ENCODE results near the gene ALLC.
"Not testable (repeated sequence)": the region's sequence is repeated elsewhere in the genome, so short reads cannot be mapped to it uniquely, and the experiment has no call there.

ALLC gene

GRCh38 chr2:3657881-3658280 lies at the start of gene ALLC:
Gene ALLC, plus strand, starts transcription at chr2:3658200. Its CDS starts 12,958 bp downstream, at chr2:3671158.
- no peak within 1 kb of the TSS for H3K4me3 ChIP-seq (ENCODE audit: low read depth, low read length)

- H3K4me3 ChIP-seq (ENCODE audit: low read depth, low read length) = no peak overlapping the region
Observed at GRCh38 chr2:3608373-3609278, 49.4 kb upstream of the ALLC start.

DNA sequence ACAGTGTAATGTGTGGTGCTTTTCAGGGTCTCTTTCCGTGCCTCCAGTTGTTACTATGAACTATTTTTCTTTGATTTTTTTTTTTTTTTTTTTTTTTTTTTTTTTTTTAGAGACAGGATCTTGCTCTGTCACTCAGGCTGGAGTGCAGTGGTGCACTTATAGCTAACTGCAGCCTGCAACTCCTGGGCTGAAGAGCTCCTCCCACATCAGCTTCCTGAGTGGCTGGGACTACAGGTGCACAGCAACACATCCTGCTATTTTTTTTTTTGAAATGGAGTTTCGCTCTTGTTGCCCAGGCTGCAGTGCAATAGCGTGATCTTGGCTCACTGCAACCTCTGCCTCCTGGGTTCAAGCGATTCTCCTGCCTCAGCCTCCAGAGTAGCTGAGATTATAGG lies 48.7 kb upstream of the ALLC start:
- H3K4me3 ChIP-seq (ENCODE audit: low read depth, low read length) = not testable (repeated sequence)

DNA sequence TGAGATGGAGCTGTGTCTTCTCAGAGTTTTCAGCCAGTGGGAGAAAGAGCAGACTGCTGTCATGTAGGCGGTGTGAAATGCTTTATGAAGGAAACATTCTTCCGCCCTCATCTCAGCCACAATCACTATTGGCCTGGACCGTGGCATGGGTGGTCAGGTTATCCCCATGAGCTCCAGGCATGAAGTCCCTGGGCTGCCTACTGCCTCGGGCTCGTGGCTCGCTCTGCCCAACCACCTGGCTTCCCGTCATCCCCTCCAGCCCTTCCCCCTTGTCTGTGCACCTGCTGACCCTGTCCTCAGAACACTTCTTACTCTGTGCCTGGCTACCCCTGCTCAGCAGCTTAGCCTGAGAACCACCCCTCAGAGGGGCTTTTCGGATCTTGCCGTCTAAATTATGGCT lies 47.6 kb upstream of the ALLC start:
- H3K4me3 ChIP-seq (ENCODE audit: low read depth, low read length) = no peak overlapping the region

DNA sequence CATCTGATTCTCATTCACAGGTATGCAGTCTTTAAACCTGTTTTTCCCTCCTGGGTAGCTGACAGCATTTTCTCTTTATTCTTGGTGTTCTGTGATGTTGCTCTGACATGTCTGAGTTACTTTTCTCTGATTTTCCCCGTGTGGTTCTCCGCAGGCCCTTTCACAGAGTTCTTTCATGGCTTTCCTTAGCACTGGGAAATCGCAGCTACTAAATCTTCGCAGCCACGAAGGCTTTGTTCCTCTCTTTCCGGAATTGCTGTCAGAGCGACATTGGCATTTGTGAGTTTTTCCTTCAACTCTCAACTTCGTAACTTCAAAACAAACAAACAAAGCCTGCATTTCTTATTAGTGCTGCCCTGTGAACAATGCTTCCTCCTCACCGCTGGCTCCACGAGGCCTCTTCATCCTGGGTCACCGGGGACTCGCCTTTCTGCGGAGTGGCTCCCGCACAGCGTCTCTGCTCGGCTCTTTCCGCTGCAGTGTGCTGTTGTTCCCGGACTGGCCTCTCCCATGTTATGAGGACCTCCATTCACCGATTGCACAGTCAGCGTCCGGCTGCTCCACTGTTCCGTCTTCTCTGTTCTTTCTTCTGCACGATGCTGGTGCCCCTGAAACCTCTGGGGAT lies 47.0 kb upstream of the ALLC start:
- H3K4me3 ChIP-seq (ENCODE audit: low read depth, low read length) = no peak overlapping the region

DNA sequence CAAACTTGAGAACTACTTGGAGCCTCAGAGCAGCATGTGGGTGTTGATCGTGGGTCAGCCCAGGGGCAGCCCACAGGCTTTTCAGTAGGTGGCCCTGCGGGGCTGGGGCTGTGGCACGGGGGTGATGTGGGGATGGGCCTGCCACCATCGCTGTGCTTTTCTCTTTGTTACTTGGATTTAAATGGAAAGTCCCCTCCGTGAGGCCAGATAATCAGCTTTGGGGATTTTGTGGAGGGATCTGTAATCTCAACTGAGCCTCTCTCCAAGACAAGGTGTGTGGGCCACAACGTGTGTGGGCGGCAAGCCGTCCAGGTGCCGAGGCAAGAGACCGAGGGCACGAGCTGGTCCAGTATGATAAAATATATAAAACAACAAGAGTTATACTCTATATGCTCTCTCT lies 46.4 kb upstream of the ALLC start:
- no peak overlapping the region for H3K4me3 ChIP-seq (ENCODE audit: low read depth, low read length)

- no peak overlapping the region for H3K4me3 ChIP-seq (ENCODE audit: low read depth, low read length)
Observed at GRCh38 chr2:3612639-3613523, 45.1 kb upstream of the ALLC start.

- H3K4me3 ChIP-seq (ENCODE audit: low read depth, low read length) = no peak overlapping the region
Observed at GRCh38 chr2:3613524-3613905, 44.5 kb upstream of the ALLC start.

DNA sequence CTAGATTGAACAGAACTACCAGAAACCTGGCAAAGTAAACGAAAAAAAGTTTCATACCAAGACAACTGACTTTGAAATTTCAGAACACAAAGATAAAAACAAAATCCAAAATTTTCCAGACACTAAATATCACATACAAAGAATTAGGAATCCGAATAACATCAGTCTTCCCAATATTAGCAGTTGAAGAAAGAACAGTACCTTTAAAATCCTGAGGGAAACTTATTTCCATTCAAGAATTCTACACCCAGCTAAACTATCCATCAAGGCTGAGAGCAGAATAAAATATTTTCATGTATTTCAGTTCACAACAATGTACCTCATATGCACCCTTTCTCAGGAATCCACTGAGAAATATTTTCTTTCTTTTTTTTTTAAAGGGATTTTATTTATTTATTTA lies 43.3 kb upstream of the ALLC start:
- not testable (repeated sequence) for H3K4me3 ChIP-seq (ENCODE audit: low read depth, low read length)

GRCh38 chr2:3615541-3616200 lies 42.3 kb upstream of the ALLC start:
- not testable (repeated sequence) for H3K4me3 ChIP-seq (ENCODE audit: low read depth, low read length)

DNA sequence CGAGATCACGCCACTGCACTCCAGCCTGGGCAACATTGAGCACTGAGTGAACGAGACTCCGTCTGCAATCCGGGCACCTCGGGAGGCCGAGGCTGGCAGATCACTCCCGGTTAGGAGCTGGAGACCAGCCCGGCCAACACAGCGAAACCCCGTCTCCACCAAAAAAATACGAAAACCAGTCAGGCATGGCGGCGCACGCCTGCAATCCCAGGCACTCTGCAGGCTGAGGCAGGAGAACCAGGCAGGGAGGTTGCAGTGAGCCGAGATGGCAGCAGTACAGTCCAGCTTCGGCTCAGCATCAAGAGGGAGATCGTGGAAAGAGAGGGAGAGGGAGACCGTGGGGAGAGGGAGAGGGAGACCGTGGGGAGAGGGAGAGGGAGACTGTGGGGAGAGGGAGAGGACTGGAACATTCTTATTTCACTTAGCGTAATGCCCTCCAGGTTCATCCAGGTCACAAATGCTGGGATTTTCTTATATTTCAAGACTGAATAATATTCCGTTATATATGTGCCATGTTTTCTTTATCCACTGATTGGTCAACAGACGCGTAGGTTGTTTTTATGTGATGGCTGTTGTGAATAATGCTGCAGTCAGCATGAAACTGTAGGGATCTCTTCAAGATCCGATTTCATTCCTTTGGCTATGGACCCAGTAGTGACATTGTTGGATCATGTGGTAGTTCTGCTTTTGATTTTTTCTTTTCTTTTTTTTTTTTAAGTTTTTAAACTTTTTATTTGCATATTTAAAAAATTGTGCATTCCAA lies 41.4 kb upstream of the ALLC start:
- H3K4me3 ChIP-seq (ENCODE audit: low read depth, low read length) = not testable (repeated sequence)

DNA sequence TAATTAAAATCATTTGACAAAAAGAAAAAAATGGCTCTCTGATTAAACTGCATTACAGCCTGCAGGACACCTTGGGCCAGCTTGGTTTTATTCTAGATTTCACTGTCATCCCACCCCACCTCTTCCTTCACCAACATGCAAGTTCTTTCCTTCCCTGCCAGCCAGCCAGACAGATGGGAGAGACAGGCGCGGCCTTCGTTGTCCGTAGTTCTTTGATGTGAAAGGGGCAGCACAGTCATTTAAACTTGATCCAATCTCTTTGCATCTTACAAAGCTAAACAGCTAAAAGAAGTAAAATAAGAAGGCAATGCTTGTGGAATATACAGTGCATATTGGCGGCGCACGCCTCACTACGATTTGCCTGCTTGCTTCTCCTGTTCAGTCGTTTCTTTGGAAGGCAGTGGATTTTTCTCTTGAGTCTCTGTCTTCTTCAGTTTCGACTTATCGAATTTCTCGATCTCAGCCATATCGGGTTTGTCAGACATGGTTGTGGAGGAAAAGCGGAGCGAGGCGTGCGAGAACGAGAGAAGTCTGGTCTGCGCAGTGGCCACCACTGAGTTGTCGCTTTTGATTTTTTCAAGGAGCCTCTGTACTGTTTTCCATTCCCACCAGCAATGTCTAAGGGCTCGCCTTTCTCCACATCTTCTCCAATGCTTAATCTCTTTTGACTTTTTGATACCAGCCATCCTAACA lies 40.7 kb upstream of the ALLC start:
- H3K4me3 ChIP-seq (ENCODE audit: low read depth, low read length) = no peak overlapping the region

- H3K4me3 ChIP-seq (ENCODE audit: low read depth, low read length) = no peak overlapping the region
Observed at GRCh38 chr2:3618367-3618766, 39.6 kb upstream of the ALLC start.

DNA sequence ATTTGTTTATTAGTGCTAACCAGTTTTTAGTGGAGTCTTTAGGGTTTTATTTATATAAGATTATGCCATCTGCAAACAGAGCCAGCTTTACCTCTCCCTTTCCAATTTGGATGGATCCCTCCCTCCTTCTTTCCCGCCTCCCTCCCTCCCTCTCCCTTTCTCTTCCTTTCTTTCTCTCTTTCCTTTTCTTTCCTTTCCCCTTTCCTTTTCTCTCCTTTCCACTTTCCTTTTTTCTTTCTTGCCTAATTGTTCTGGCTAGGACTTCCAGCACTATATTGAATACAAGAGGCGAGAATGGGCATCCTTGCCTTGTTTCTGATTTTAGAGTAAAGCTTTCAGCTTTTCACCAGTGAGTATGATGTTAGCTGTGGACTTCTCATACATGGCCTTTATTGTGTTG lies 39.0 kb upstream of the ALLC start:
- no peak overlapping the region for H3K4me3 ChIP-seq (ENCODE audit: low read depth, low read length)

GRCh38 chr2:3619661-3620060 lies 38.3 kb upstream of the ALLC start:
- not testable (repeated sequence) for H3K4me3 ChIP-seq (ENCODE audit: low read depth, low read length)

- no peak overlapping the region for H3K4me3 ChIP-seq (ENCODE audit: low read depth, low read length)
Observed at GRCh38 chr2:3620834-3621233, 37.2 kb upstream of the ALLC start.

- no peak overlapping the region for H3K4me3 ChIP-seq (ENCODE audit: low read depth, low read length)
Observed at GRCh38 chr2:3622967-3623366, 35.0 kb upstream of the ALLC start.

- no peak overlapping the region for H3K4me3 ChIP-seq (ENCODE audit: low read depth, low read length)
Observed at GRCh38 chr2:3624059-3624794, 33.8 kb upstream of the ALLC start.

DNA sequence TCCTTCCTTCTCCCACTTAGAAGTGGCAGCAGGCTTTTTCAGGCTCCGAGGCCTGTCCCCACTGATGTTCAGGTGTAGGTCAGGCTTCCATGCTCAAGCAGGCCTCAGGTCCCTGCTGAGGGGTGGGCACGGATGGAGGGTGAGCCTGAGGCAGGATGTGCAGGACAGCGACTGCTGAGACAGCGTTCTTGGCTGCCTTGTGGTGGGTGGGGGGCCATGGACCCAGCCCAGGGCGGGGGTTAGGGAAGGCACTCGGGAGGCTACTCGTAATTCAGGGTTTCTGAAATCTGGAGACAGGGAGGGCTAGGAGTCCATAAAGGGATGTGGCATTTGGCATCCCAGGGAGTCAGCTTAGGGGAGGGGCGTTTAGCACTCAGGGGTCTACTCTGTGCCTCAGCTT lies 32.8 kb upstream of the ALLC start:
- H3K4me3 ChIP-seq (ENCODE audit: low read depth, low read length) = no peak overlapping the region

All from iPS-11a (cell line).